ENCODE data around the gene NPLOC4.

DNA sequence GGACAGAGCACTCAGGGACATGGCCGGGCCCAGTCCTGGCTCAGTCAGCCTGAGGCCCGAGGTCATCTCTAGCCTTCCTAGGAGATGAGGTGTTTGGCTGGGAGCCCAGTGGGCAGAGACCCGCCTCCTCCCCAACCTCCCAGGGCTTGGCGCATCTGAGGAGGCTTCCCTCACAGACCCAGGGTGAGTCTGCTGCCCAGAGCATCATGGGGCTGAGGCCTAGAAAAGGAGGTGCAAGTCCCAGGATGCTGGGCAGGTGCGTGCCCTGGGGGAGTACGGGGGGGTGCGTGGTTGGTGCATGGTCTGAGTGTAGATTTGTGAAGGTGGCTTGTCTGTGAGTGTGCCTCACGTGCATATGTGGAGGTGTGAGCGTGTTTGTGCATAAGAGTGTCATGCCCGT lies 14.8 kb upstream of the NPLOC4 start:
- TF ChIP-seq RBBP5 (IDR thresholded peaks at IDR 0.05; ENCODE audit: borderline replicate concordance, low read depth, low read length): no peak
- no peak for TF ChIP-seq CHD2 (IDR thresholded peaks at IDR 0.05; ENCODE audit: low read length)
- TF ChIP-seq, protein P1, sequence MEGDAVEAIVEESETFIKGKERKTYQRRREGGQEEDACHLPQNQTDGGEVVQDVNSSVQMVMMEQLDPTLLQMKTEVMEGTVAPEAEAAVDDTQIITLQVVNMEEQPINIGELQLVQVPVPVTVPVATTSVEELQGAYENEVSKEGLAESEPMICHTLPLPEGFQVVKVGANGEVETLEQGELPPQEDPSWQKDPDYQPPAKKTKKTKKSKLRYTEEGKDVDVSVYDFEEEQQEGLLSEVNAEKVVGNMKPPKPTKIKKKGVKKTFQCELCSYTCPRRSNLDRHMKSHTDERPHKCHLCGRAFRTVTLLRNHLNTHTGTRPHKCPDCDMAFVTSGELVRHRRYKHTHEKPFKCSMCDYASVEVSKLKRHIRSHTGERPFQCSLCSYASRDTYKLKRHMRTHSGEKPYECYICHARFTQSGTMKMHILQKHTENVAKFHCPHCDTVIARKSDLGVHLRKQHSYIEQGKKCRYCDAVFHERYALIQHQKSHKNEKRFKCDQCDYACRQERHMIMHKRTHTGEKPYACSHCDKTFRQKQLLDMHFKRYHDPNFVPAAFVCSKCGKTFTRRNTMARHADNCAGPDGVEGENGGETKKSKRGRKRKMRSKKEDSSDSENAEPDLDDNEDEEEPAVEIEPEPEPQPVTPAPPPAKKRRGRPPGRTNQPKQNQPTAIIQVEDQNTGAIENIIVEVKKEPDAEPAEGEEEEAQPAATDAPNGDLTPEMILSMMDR (IDR thresholded peaks at IDR 0.05; ENCODE audit: control extremely low read depth in 1 of 3, insufficient read depth in 1 of 3, low read depth in 1 of 3, low read length in 3 of 3): no peak
- TF ChIP-seq GABPA (IDR thresholded peaks at IDR 0.05; ENCODE audit: borderline replicate concordance, insufficient read depth, low read length): no peak
- TF ChIP-seq TAF1 (IDR thresholded peaks at IDR 0.05; ENCODE audit: low read depth, low read length): no peak

All from H1 (cell line).